Measurements from ENCODE around the gene RABGAP1L. TPM values are rescaled to one million over a fixed set of nuclear protein-coding genes. Genes with fewer than 3 reads are reported as not detected.
A peak's percentile ranks its signal among the peaks of the same experiment; 100 is the strongest.

Gene RABGAP1L
- polyA plus RNA-seq, 1 donor (not counting 4 experiments of a cell fraction or from before 2014, with no cell fraction given) = 24.2 TPM

- dilution Hi-C loops (cut with MboI; ENCODE audit: extremely low pct_ligation_motif_present, low sequenced_read_pairs) = no loop called here
- Histone ChIP-seq H4K20me1 (ENCODE audit: control insufficient read depth, extremely low read depth, insufficient read depth, low read length) (no peaks in the 10 kb centered on the region), H3K9ac (ENCODE audit: control insufficient read depth, extremely low read depth, insufficient read depth, low read length) (no peak overlapping the region), H3K27me3 (ENCODE audit: control insufficient read depth, extremely low read depth, insufficient read depth, low read length) (no peaks in the 10 kb centered on the region), H3K4me3 (ENCODE audit: control insufficient read depth in 2 of 3, extremely low read depth in 1 of 3, insufficient read depth in 2 of 3, low read depth in 1 of 3, low read length in 3 of 3) (no peak overlapping the region), H3K36me3 (ENCODE audit: control insufficient read depth in 2 of 2, extremely low read depth in 1 of 2, insufficient read depth in 2 of 2, low read length in 2 of 2) (no peaks in the 10 kb centered on the region), H2AFZ (ENCODE audit: control insufficient read depth, low read length) (no peak overlapping the region), H3K9me1 (ENCODE audit: control insufficient read depth, extremely low read depth, insufficient read depth, low read length) (no peaks in the 10 kb centered on the region), H3K9me3 (ENCODE audit: control insufficient read depth, low read depth, low read length) (no peaks in the 10 kb centered on the region), H3K79me2 (ENCODE audit: control insufficient read depth, insufficient read depth, low read length) (no peaks in the 10 kb centered on the region), H3K27ac (ENCODE audit: control insufficient read depth, insufficient read depth, low read length) (no peak overlapping the region), H3K4me1 (ENCODE audit: control insufficient read depth, extremely low read depth, insufficient read depth, low read length) (peaks cover 29% of the 10 kb centered on the region), H3K4me2 (ENCODE audit: control insufficient read depth, extremely low read depth, insufficient read depth, low read depth, low read length) (peak overlapping the region; percentile 63)
- DNase-seq (ENCODE audit: low read depth, low spot score) = no peak
- TF ChIP-seq EZH2 (IDR thresholded peaks at IDR 0.05; ENCODE audit: low read length) = no peak
- TF ChIP-seq CTCF (optimal IDR thresholded peaks at IDR 0.05 in 1 of 3, IDR thresholded peaks at IDR 0.05 in 1 of 3, conservative IDR thresholded peaks at IDR 0.05 in 1 of 3; ENCODE audit: extremely low read depth in 1 of 3, insufficient read depth in 2 of 3, low read length in 3 of 3) = no peak
- no peak for FAIRE-seq
Observed at GRCh38 chr1:174966008-174966572, 806.8 kb downstream of the RABGAP1L start.

GRCh38 chr1:174967845-174968705 lies 808.8 kb downstream of the RABGAP1L start:
- no peak overlapping the region for H3K27ac ChIP-seq (ENCODE audit: control insufficient read depth, insufficient read depth, low read length)

More at GRCh38 chr1:174967845-174968705, 808.8 kb downstream of the RABGAP1L start:
- H3K36me3 ChIP-seq (ENCODE audit: control insufficient read depth in 2 of 2, extremely low read depth in 1 of 2, insufficient read depth in 2 of 2, low read length in 2 of 2) = no peaks in the 10 kb centered on the region
- no peaks in the 10 kb centered on the region for H3K27me3 ChIP-seq (ENCODE audit: control insufficient read depth, extremely low read depth, insufficient read depth, low read length)
- H3K4me2 ChIP-seq (ENCODE audit: control insufficient read depth, extremely low read depth, insufficient read depth, low read depth, low read length) = no peak overlapping the region
- H3K4me3 ChIP-seq (ENCODE audit: control insufficient read depth in 2 of 3, extremely low read depth in 1 of 3, insufficient read depth in 2 of 3, low read depth in 1 of 3, low read length in 3 of 3) = no peak overlapping the region
- dilution Hi-C loops (cut with MboI; ENCODE audit: extremely low pct_ligation_motif_present, low sequenced_read_pairs) = no loop called here
- no peak overlapping the region for H3K9ac ChIP-seq (ENCODE audit: control insufficient read depth, extremely low read depth, insufficient read depth, low read length)
- FAIRE-seq (no peak), DNase-seq (ENCODE audit: low read depth, low spot score) (no peak)
- no peak overlapping the region for H2AFZ ChIP-seq (ENCODE audit: control insufficient read depth, low read length)
- TF ChIP-seq EZH2 (IDR thresholded peaks at IDR 0.05; ENCODE audit: low read length) (no peak), CTCF (optimal IDR thresholded peaks at IDR 0.05 in 1 of 3, IDR thresholded peaks at IDR 0.05 in 1 of 3, conservative IDR thresholded peaks at IDR 0.05 in 1 of 3; ENCODE audit: extremely low read depth in 1 of 3, insufficient read depth in 2 of 3, low read length in 3 of 3) (no peak)
- H3K9me3 ChIP-seq (ENCODE audit: control insufficient read depth, low read depth, low read length) = no peaks in the 10 kb centered on the region
- H3K4me1 ChIP-seq (ENCODE audit: control insufficient read depth, extremely low read depth, insufficient read depth, low read length) = peaks cover 32% of the 10 kb centered on the region
- no peaks in the 10 kb centered on the region for H3K9me1 ChIP-seq (ENCODE audit: control insufficient read depth, extremely low read depth, insufficient read depth, low read length)
- no peaks in the 10 kb centered on the region for H3K79me2 ChIP-seq (ENCODE audit: control insufficient read depth, insufficient read depth, low read length)
- H4K20me1 ChIP-seq (ENCODE audit: control insufficient read depth, extremely low read depth, insufficient read depth, low read length) = no peaks in the 10 kb centered on the region

Measured in keratinocyte (primary cell).